Activated B cell treated with CpG ODN at 0.5 μM for 24 hours (primary cell): ENCODE measurements around the gene ATP6AP2. TPM values are rescaled to one million over a fixed set of nuclear protein-coding genes. Genes with fewer than 3 reads are reported as not detected.

Experiments used
- ATAC-seq: fragments of 200-7000 bp; cut with Tn5 transposase; one replicate; pipeline ENCODE4 v1.10.0; 2021; ENCODE audit warnings: low read depth, mild to moderate bottlenecking, moderate library complexity
- CTCF ChIA-PET: fragments of 350-600 bp; sonication (Branson Sonifier 250); formaldehyde crosslinking; loops from one replicate; lab custom pipeline; 2021; ENCODE audit warnings: antibody characterized with exemption; lab: Charles Lee
- POLR2A ChIA-PET: fragments of 350-600 bp; sonication (Branson Sonifier 250); formaldehyde crosslinking; loops from one replicate; lab custom pipeline; 2021; ENCODE audit warnings: antibody characterized with exemption; lab: Charles Lee
- DNase-seq: peaks from one replicate; pipeline ENCODE4 v3.0.0; 2022
- H3K27ac Mint-ChIP-seq: one replicate; pipeline ENCODE4 v1.8.0; 2020; ENCODE audit warnings: mixed read lengths
- H3K27me3 Mint-ChIP-seq: one replicate; pipeline ENCODE4 v1.8.0; 2021; ENCODE audit warnings: mixed read lengths
- H3K36me3 Mint-ChIP-seq: one replicate; pipeline ENCODE4 v1.8.0; 2021; ENCODE audit warnings: low read depth, mixed read lengths
- H3K4me1 Mint-ChIP-seq: one replicate; pipeline ENCODE4 v1.8.0; 2021; ENCODE audit warnings: mixed read lengths
- H3K4me3 Mint-ChIP-seq: one replicate; pipeline ENCODE4 v1.8.0; 2020; ENCODE audit warnings: mild to moderate bottlenecking, mixed read lengths
- H3K9me3 Mint-ChIP-seq: one replicate; pipeline ENCODE4 v1.8.0; 2020; ENCODE audit warnings: mixed read lengths
- intact Hi-C: fragments of 100-400 bp; cut with micrococcal nuclease; formaldehyde crosslinking; loops from one replicate; pipeline ENCODE4 v1.15.1; 2024
- total RNA-seq: library from RNA; stranded (reverse); gene quantifications from 2 replicates; pipeline ENCODE4 v1.2.3, GENCODE V29; 2022
- TF ChIP-seq, protein P1 (sequence below): fragments of 200-600 bp; IDR thresholded peaks from one replicate; pipeline ENCODE4 v1.8.0; 2022; ENCODE audit warnings: antibody characterized with exemption, mild to moderate bottlenecking

The ATP6AP2 gene
- total RNA-seq, 1 donor from 2014 or later = 48.6 TPM

DNA sequence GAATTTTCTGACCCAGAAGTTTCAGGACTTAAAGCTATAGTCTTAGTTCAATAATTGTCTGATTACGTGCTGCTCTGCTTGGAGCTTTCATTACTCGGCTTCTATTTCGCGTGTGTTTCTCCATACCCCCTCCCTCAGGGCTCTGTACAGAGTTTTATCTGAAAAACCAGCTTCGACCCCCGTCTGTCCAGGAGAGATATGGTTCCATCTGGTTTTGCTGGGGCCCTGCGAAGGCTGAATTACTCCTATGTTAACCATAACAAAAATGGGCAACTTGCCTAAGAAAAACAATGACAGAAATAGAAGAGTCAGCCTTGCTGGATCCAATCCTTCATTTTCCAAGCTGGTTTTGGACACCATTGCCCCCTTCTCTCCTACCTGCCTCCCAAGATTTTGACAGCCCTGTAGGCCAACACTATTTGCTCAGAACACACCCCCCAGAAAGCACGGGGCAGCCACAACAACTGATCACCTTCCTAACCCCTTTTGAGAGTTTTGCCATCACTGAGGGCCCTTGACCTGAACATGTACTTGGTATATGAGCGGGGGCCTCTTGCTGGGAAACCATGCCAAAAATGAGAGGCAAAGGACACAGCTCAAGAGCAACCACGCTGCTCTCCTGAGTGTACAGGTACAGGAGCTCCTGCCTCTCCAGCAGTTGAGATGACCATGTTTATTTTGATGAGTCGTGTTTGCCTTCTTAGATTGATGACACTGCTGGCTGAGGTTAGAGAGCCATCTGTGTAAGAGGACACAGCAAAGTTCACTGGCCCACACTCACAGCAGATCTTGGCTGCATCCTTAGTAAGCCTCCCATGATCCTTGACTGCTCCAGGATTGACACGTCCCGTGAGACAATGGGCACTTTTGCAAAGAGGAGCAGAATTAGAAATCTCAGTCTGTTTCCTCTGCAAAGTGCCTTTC lies 36.2 kb upstream of the ATP6AP2 start:
- no peak overlapping the region for H3K27ac Mint-ChIP-seq
- no peak overlapping the region for H3K4me3 Mint-ChIP-seq
- TF ChIP-seq, protein P1, sequence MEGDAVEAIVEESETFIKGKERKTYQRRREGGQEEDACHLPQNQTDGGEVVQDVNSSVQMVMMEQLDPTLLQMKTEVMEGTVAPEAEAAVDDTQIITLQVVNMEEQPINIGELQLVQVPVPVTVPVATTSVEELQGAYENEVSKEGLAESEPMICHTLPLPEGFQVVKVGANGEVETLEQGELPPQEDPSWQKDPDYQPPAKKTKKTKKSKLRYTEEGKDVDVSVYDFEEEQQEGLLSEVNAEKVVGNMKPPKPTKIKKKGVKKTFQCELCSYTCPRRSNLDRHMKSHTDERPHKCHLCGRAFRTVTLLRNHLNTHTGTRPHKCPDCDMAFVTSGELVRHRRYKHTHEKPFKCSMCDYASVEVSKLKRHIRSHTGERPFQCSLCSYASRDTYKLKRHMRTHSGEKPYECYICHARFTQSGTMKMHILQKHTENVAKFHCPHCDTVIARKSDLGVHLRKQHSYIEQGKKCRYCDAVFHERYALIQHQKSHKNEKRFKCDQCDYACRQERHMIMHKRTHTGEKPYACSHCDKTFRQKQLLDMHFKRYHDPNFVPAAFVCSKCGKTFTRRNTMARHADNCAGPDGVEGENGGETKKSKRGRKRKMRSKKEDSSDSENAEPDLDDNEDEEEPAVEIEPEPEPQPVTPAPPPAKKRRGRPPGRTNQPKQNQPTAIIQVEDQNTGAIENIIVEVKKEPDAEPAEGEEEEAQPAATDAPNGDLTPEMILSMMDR = no peak
- H3K27me3 Mint-ChIP-seq = no peaks in the 10 kb centered on the region
- DNase-seq = no peak
- ATAC-seq = no peak
- intact Hi-C loops = loop anchor here (1.0 to 10.0 kb wide), 7 partner anchors 26 to 812 kb away; partner anchors contain the start of gene MED14
- peaks cover 5% of the 10 kb centered on the region for H3K4me1 Mint-ChIP-seq
- no peaks in the 10 kb centered on the region for H3K36me3 Mint-ChIP-seq
- ChIA-PET POLR2A (interaction anchor here (0.6 to 0.7 kb wide), 3 partner anchors 132 to 789 kb away, joined by 3 to 5 read pairs (median 4); no protein-coding TSS in a partner anchor), CTCF (interaction anchor here (0.5 to 2.7 kb wide), 16 partner anchors 9 to 636 kb away, joined by 3 to 25 read pairs (median 4); partner anchors contain the start of gene ATP6AP2)
- no peaks in the 10 kb centered on the region for H3K9me3 Mint-ChIP-seq

DNA sequence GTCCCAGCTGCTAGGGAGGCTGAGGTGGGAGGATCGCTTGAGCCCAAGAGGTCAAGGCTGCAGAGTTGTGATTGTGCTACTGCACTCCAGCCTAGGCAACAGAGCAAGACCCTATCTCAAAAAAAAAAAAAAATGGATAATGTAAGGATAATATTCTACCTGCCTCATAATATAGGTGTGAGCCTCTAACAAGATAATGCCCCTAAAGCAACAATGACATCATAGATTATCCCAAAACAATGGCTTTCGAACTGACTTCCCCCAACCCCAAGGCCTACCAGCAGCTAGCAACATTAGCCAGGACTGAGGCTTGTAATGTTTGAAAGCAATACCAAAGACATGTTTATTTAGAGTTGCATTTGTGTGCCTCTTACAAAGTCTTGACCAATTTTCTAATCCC lies 33.9 kb upstream of the ATP6AP2 start:
- Mint-ChIP-seq H3K36me3 (no peaks in the 10 kb centered on the region), H3K9me3 (no peaks in the 10 kb centered on the region), H3K27ac (no peak overlapping the region), H3K27me3 (no peaks in the 10 kb centered on the region), H3K4me1 (peaks cover 2% of the 10 kb centered on the region), H3K4me3 (no peak overlapping the region)
- intact Hi-C loops = loop anchor here (10.0 kb wide), 1 partner anchor 568 kb away; no protein-coding TSS in a partner anchor
- TF ChIP-seq, protein P1 = no peak
- DNase-seq (no peak), ATAC-seq (no peak)
- ChIA-PET CTCF (no interaction called here), POLR2A (no interaction called here)

DNA sequence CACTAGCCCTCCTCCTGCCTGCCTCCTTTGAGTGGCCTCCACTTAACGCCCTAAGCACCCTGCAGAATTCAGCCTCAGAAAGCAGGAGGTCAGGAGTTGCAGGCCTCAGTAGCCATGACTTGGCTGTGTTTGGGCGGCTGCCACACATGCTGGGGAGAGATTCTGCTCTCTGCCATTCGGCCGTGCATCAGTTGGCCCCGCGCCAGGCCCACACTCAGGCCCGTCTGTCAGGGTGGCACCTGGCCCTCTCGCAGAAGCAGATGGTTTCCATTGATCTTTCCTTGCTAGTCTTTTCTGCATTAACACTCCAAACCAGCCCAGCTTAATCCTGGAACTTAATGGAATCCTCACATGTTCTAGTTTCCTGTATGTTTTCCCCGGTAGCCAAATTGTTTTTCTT lies 30.7 kb upstream of the ATP6AP2 start:
- ATAC-seq = no peak
- Mint-ChIP-seq H3K36me3 (no peaks in the 10 kb centered on the region), H3K9me3 (no peaks in the 10 kb centered on the region), H3K27me3 (no peaks in the 10 kb centered on the region), H3K27ac (no peak overlapping the region), H3K4me3 (no peak overlapping the region), H3K4me1 (no peaks in the 10 kb centered on the region)
- TF ChIP-seq, protein P1 = no peak
- DNase-seq = no peak
- intact Hi-C loops = no loop called here
- POLR2A ChIA-PET = no interaction called here
- CTCF ChIA-PET = no interaction called here

DNA sequence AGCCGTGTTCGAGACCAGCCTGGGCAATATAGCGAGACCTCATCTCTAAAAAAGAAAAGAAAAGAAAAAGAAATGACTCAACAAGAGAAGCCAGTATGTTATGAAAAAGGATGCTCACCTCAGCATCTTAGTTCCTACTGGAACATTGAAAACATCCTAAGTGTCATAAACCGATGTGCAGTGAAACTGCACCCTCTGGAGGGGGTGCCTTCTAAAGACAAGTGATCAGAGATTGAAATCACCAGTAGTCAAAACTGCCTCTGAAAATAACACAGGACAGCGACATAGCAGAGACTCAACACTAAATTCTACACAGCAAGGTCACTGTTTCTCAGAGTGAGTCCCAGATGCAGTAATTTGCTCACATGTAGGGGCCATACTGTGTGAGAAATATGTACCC lies 28.0 kb upstream of the ATP6AP2 start:
- Mint-ChIP-seq H3K27ac (no peak overlapping the region), H3K27me3 (no peaks in the 10 kb centered on the region), H3K4me3 (no peak overlapping the region), H3K36me3 (no peaks in the 10 kb centered on the region), H3K9me3 (no peaks in the 10 kb centered on the region), H3K4me1 (no peaks in the 10 kb centered on the region)
- TF ChIP-seq, protein P1 = no peak
- intact Hi-C loops = no loop called here
- no peak for DNase-seq
- CTCF ChIA-PET = no interaction called here
- no peak for ATAC-seq
- POLR2A ChIA-PET = no interaction called here

DNA sequence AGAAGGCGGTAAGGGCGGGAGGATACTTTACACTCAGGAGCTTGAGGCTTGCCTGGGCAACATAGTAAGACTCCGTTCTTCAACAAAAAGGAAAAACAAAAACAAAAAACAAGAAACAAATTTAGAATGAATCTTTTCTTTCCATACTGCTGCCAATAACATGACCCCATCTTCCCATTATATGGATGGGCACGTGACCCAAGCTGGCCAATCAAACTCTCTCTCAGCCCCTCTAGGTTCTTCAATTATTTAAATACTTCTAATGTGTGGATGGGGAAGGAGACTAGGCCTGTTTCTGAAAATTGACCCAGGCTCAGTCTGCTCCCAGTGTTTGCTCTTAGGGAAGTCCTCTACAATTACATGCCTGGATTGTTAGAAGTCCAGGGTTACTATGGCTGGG lies 22.2 kb upstream of the ATP6AP2 start:
- ChIA-PET CTCF (no interaction called here), POLR2A (no interaction called here)
- H3K27me3 Mint-ChIP-seq = no peaks in the 10 kb centered on the region
- H3K36me3 Mint-ChIP-seq = no peaks in the 10 kb centered on the region
- intact Hi-C loops = no loop called here
- no peak overlapping the region for H3K27ac Mint-ChIP-seq
- no peak overlapping the region for H3K4me3 Mint-ChIP-seq
- H3K9me3 Mint-ChIP-seq = no peaks in the 10 kb centered on the region
- no peaks in the 10 kb centered on the region for H3K4me1 Mint-ChIP-seq
- ATAC-seq (no peak), DNase-seq (no peak)
- TF ChIP-seq, protein P1 = no peak
